ENCODE measurements around the gene TTC9.

Gene TTC9

DNA sequence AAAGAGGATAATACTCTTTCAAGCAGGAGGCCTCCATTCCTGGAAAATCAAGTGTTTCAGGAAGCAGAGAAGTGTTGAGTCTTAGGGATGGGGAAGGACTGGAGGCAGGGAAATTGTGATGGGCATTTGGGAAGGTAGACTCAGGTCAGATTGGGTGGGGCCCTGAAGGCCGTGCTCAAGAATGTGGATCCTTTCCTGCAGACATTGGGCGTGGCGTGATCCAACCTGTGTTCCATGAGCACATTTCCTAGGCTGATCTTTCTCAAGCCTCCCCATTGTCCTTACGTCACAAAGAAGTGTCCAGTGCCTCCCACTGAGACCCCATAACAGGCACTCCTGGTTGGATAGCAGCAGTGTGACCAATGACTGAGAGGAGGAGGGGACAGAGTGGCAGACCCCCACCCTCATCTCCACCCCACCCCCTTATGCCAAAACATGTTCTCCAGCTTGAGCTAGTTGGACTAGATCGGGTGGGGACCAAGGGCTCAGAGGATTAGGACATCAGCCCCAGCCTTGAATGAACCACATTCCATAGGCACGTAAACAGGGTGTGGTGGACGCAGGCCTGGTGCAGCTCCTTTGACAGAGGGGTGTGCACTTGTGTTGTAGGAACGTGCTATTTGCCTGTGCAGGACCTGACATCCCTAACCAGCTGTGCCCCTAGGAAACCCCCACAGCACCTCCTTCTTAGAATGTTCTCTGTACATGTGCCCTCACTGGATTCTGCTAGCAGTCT lies 76.8 kb downstream of the TTC9 start:
- DNase-seq = no peak

DNA sequence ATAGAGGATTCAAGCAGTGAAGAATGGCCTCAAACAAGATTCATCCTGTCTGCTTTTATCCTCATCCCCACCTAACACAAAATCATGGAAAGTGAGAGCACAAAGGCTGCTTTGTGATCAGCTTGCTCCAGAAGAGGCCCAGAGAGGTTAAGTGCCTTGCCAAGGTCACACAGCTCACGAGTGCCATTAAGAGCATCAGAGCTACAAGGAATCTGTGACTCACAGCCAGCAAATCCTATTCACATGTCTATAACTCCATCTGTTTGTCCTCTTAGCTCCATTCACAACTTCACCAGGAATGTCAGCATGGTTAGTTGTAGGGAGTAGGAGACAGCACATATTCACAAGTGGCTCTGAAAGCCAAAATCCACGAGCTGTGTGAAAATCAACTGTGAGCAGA lies 79.8 kb downstream of the TTC9 start:
- DNase-seq = no peak

DNA sequence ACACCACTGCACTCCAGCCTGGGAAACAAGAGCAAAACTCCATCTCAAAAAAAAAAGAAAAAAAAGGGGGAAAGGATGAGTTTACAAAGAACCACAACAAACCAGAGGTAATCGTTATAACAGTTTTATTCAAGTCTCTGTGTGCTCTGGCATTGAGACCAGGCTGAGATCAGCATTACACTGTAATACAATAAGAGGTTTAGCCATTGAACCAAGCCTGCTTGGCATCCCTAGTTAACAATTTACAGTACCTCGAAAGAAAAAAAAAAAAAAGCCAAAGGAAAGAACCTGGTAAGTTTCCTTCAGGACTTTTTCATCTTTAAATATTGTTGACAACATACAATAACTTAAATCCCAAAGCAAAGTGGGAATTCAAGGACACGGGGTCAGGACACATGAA lies 80.7 kb downstream of the TTC9 start:
- no peak for DNase-seq

DNA sequence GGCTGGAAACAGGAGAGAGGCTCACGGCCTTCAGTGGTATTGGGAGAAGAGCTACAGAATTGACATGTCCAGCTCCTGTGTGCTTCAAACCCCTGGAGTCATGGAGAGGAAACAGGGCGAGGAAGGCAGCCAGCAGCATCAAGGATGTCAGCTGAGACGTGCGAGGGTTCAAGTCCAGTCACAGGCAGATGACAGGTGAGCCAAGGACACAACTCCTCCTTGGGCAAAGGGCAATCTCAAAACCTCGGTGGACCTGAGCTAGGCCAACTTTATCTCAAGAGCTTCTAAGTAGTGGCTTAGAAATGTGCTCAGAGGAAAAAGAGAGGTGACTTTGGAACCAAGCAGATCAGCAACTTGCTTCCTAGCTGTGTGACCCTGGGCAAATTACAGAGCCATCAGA lies 81.6 kb downstream of the TTC9 start:
- no peak for DNase-seq

DNA sequence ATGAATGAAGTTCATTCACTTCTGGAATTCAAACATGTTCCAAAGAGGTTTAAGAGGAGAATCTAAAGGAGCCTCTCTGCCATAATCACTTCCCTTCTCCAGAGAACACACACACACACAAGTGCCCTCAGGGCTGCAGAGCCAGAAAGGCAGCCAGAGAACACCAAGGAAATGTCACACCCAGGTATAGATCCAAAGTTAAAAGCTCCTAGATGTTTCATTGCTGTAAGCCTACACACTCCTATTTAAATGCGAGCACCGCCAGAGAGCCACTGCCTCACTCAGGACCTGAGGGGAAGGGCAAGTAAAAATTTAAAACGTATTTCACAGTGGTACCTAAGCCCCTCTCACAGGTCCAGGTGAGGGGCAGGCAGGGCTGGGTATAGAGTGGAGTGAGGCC lies 82.4 kb downstream of the TTC9 start:
- no peak for DNase-seq

DNA sequence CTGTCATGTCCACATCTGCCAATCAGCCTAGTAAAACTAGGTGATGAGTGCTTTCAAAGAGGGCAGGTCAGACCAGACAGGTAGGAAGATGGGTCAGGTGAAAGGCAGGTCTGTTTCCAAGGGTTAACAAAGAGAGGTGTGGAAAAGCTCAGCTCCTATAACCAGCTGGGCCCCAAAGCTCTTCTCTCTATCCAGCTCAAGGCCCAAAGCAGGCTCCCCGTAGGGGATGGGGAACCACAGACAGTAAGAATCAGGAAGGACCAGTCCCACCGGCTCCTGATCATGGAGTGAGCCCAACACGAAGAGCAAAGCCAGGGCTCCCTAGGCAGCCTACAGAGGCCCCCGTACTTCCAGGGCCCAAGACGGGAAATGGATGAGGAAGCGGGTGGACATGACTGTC lies 83.2 kb downstream of the TTC9 start:
- no peak for DNase-seq
